HEK293T (cell line): Measurements from ENCODE around the gene GAPDH.

Experiments used
- BHLHE40 ChIP-seq: fragments of 450-650 bp; IDR thresholded peaks from 2 replicates; pipeline ENCODE4 v1.6.1; 2016; ENCODE audit warnings: mild to moderate bottlenecking, moderate library complexity, borderline replicate concordance
- ELF4 ChIP-seq: fragments of 450-650 bp; IDR thresholded peaks from 2 replicates; pipeline ENCODE4 v1.6.1; 2017; ENCODE audit warnings: antibody characterized with exemption
- FOXA1 ChIP-seq: fragments of 450-650 bp; IDR thresholded peaks from 2 replicates; pipeline ENCODE4 v1.6.1; 2016; ENCODE audit warnings: mild to moderate bottlenecking
- FOXK2 ChIP-seq: fragments of 450-650 bp; IDR thresholded peaks from 2 replicates; pipeline ENCODE4 v1.6.1; 2016; ENCODE audit warnings: mild to moderate bottlenecking
- FOXM1 ChIP-seq: fragments of 450-650 bp; IDR thresholded peaks from 2 replicates; pipeline ENCODE4 v1.6.1; 2017; ENCODE audit warnings: mild to moderate bottlenecking, borderline replicate concordance
- HDGF ChIP-seq: fragments of 450-650 bp; IDR thresholded peaks from 2 replicates; pipeline ENCODE4 v1.6.1; 2017; ENCODE audit warnings: antibody characterized with exemption, borderline replicate concordance
- L3MBTL2 ChIP-seq: fragments of 450-650 bp; conservative IDR thresholded peaks from 2 replicates; pipeline ENCODE4 v1.6.1; 2016; ENCODE audit warnings: mild to moderate bottlenecking
- LEF1 ChIP-seq: fragments of 450-650 bp; IDR thresholded peaks from 2 replicates; pipeline ENCODE4 v1.6.1; 2017; ENCODE audit warnings: mild to moderate bottlenecking, borderline replicate concordance
- NFRKB ChIP-seq: fragments of 450-650 bp; IDR thresholded peaks from 2 replicates; pipeline ENCODE4 v1.6.1; 2016; ENCODE audit warnings: mild to moderate bottlenecking, moderate library complexity
- SP1 ChIP-seq: fragments of 450-650 bp; IDR thresholded peaks from 2 replicates; pipeline ENCODE4 v1.6.1; 2017
- SUZ12 ChIP-seq: fragments of 450-650 bp; IDR thresholded peaks from 2 replicates; pipeline ENCODE4 v1.6.1; 2016; ENCODE audit warnings: mild to moderate bottlenecking
- TARDBP ChIP-seq: fragments of 450-650 bp; IDR thresholded peaks from 2 replicates; pipeline ENCODE4 v1.6.1; 2016
- ZNF384 ChIP-seq: fragments of 450-650 bp; IDR thresholded peaks from 2 replicates; pipeline ENCODE4 v1.6.1; 2016
- TF ChIP-seq, protein P1 (sequence below): fragments of 450-650 bp; IDR thresholded peaks from 2 replicates; pipeline ENCODE4 v1.6.1; 2016

DNA sequence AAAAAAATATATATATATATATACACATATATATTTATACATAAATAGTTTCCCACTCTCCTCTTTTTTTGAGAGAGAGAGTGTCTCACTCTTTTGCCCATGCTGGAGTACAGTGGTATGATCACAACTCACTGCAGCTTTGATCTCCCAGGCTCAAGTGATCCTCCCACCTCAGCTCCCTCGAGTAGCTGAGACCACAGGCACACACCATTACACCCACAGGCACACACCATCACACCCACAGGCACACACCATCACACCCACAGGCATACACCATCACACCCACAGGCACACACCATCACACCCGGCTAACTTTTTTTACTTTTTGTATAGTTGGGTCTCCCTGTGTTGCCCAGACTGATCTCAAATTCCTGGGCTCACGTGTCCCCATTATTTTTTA lies 14.1 kb upstream of the GAPDH start:
- TF ChIP-seq, protein P1, sequence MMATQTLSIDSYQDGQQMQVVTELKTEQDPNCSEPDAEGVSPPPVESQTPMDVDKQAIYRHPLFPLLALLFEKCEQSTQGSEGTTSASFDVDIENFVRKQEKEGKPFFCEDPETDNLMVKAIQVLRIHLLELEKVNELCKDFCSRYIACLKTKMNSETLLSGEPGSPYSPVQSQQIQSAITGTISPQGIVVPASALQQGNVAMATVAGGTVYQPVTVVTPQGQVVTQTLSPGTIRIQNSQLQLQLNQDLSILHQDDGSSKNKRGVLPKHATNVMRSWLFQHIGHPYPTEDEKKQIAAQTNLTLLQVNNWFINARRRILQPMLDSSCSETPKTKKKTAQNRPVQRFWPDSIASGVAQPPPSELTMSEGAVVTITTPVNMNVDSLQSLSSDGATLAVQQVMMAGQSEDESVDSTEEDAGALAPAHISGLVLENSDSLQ, result no peak
- TF ChIP-seq ELF4 (no peak), L3MBTL2 (no peak), HDGF (no peak), LEF1 (no peak), FOXM1 (no peak), FOXA1 (no peak), SUZ12 (no peak), ZNF384 (no peak), NFRKB (no peak), FOXK2 (no peak), SP1 (no peak), TARDBP (no peak), BHLHE40 (no peak)
